Activated CD8-positive, alpha-beta memory T cell treated with anti-CD3 and anti-CD28 coated beads, Interleukin-2, amount 50 U/mL, for 1 hour (primary cell): ENCODE measurements around the gene DNAJA1.
"Not testable (repeated sequence)": the region's sequence is repeated elsewhere in the genome, so short reads cannot be mapped to it uniquely, and the experiment has no call there.

Experiments
- DNase-seq: peaks from one replicate; pipeline ENCODE4 v3.0.0-alpha.2; 2020; ENCODE audit errors: extremely low read depth

The DNAJA1 gene

GRCh38 chr9:33024966-33025571 lies at the start of gene DNAJA1:
Gene DNAJA1 (plus strand): TSS chr9:33025273. CDS start chr9:33026485, 1,212 bp downstream.
- DNase-seq: peak; percentile 75

- DNase-seq: no peak
These were observed 47.0 kb upstream of the DNAJA1 start for GRCh38 chr9:32978051-32978450.

GRCh38 chr9:32986971-32987370 lies 38.1 kb upstream of the DNAJA1 start:
- DNase-seq: no peak

GRCh38 chr9:32989660-32990059 lies 35.4 kb upstream of the DNAJA1 start:
- no peak for DNase-seq

GRCh38 chr9:32991897-32992594 lies 33.0 kb upstream of the DNAJA1 start:
- DNase-seq: no peak

- DNase-seq: no peak
These were observed 32.4 kb upstream of the DNAJA1 start for GRCh38 chr9:32992595-32993238.

GRCh38 chr9:33000682-33001055 lies 24.4 kb upstream of the DNAJA1 start:
- DNase-seq: not testable (repeated sequence)

- DNase-seq: not testable (repeated sequence)
These were observed 19.7 kb upstream of the DNAJA1 start for GRCh38 chr9:33005335-33005734.

GRCh38 chr9:33007755-33008154 lies 17.3 kb upstream of the DNAJA1 start:
- no peak for DNase-seq

- DNase-seq: no peak
These were observed 13.2 kb upstream of the DNAJA1 start for GRCh38 chr9:33011831-33012230.

- no peak for DNase-seq
These were observed 12.6 kb upstream of the DNAJA1 start for GRCh38 chr9:33012328-33013069.

GRCh38 chr9:33013962-33014664 lies 11.0 kb upstream of the DNAJA1 start:
- no peak for DNase-seq

- no peak for DNase-seq
These were observed 10.4 kb upstream of the DNAJA1 start for GRCh38 chr9:33014665-33015014.

- DNase-seq: no peak
These were observed 7.6 kb upstream of the DNAJA1 start for GRCh38 chr9:33017283-33018041.

- DNase-seq: no peak
These were observed 5.3 kb upstream of the DNAJA1 start for GRCh38 chr9:33019797-33020196.

GRCh38 chr9:33022303-33022702 lies 2.8 kb upstream of the DNAJA1 start:
- DNase-seq: no peak

GRCh38 chr9:33022755-33023154 lies 2.3 kb upstream of the DNAJA1 start:
- no peak for DNase-seq

- DNase-seq: no peak
These were observed 1.4 kb upstream of the DNAJA1 start for GRCh38 chr9:33023661-33024060.

- no peak for DNase-seq
These were observed 727 bp upstream of the DNAJA1 start for GRCh38 chr9:33024126-33024965.
